ENCODE results near the gene SLC12A7. TPM values are rescaled to one million over a fixed set of nuclear protein-coding genes. Genes with fewer than 3 reads are reported as not detected.

The SLC12A7 gene
- total and polyA plus RNA-seq, 2 of the 13 experiments (the other 11 are each of a cell fraction or from before 2014, with no cell fraction given): 14.0 to 18.5 TPM

- TF ChIP-seq, protein P1, sequence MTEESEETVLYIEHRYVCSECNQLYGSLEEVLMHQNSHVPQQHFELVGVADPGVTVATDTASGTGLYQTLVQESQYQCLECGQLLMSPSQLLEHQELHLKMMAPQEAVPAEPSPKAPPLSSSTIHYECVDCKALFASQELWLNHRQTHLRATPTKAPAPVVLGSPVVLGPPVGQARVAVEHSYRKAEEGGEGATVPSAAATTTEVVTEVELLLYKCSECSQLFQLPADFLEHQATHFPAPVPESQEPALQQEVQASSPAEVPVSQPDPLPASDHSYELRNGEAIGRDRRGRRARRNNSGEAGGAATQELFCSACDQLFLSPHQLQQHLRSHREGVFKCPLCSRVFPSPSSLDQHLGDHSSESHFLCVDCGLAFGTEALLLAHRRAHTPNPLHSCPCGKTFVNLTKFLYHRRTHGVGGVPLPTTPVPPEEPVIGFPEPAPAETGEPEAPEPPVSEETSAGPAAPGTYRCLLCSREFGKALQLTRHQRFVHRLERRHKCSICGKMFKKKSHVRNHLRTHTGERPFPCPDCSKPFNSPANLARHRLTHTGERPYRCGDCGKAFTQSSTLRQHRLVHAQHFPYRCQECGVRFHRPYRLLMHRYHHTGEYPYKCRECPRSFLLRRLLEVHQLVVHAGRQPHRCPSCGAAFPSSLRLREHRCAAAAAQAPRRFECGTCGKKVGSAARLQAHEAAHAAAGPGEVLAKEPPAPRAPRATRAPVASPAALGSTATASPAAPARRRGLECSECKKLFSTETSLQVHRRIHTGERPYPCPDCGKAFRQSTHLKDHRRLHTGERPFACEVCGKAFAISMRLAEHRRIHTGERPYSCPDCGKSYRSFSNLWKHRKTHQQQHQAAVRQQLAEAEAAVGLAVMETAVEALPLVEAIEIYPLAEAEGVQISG (CRISPR knock-in tag; IDR thresholded peaks at IDR 0.05): 0 out of 2 replicates have a peak, but pooled peaks have one; percentile 2
- TF ChIP-seq KAT7 (CRISPR knock-in tag; IDR thresholded peaks at IDR 0.05; ENCODE audit: borderline replicate concordance) (0 out of 2 replicates have a peak, but pooled peaks have one; percentile 9), SALL2 (CRISPR knock-in tag; IDR thresholded peaks at IDR 0.05) (peak; percentile 0; the same call in 1 of the 2 replicates), RBFOX2 (IDR thresholded peaks at IDR 0.05; ENCODE audit: low read depth, low read length) (peak; percentile 69), CEBPG (CRISPR knock-in tag; IDR thresholded peaks at IDR 0.05) (no peak), GATA4 (IDR thresholded peaks at IDR 0.05; ENCODE audit: borderline replicate concordance, low read depth) (no peak), ZNF138 (CRISPR knock-in tag; IDR thresholded peaks at IDR 0.05; ENCODE audit: low read depth) (0 out of 2 replicates have a peak, but pooled peaks have one; percentile 61), FOXO1 (CRISPR knock-in tag; IDR thresholded peaks at IDR 0.05) (0 out of 2 replicates have a peak, but pooled peaks have one; percentile 7), ZNF788 (CRISPR knock-in tag; IDR thresholded peaks at IDR 0.05; ENCODE audit: borderline replicate concordance) (no peak), ZNF691 (CRISPR knock-in tag; IDR thresholded peaks at IDR 0.05; ENCODE audit: borderline replicate concordance, low read depth) (no peak), ZNF710 (CRISPR knock-in tag; IDR thresholded peaks at IDR 0.05; ENCODE audit: borderline replicate concordance) (no peak), ZNF839 (CRISPR knock-in tag; IDR thresholded peaks at IDR 0.05; ENCODE audit: borderline replicate concordance) (no peak), AHR (CRISPR knock-in tag; IDR thresholded peaks at IDR 0.05) (peak; percentile 11; the same call in 1 of the 2 replicates), ZNF235 (CRISPR knock-in tag; IDR thresholded peaks at IDR 0.05; ENCODE audit: borderline replicate concordance) (no peak), CCDC6 (CRISPR knock-in tag; IDR thresholded peaks at IDR 0.05) (no peak), ZNF207 (IDR thresholded peaks at IDR 0.05; ENCODE audit: borderline replicate concordance) (no peak), SCMH1 (CRISPR knock-in tag; IDR thresholded peaks at IDR 0.05; ENCODE audit: borderline replicate concordance) (no peak), ZNF564 (CRISPR knock-in tag; IDR thresholded peaks at IDR 0.05) (peak; percentile 3; the same call in 1 of the 2 replicates), ZBTB7A (CRISPR knock-in tag; IDR thresholded peaks at IDR 0.05) (no peak), ZFP82 (CRISPR knock-in tag; IDR thresholded peaks at IDR 0.05; ENCODE audit: borderline replicate concordance) (peak; percentile 63; the same call in 1 of the 2 replicates)
- TF ChIP-seq, protein P2, sequence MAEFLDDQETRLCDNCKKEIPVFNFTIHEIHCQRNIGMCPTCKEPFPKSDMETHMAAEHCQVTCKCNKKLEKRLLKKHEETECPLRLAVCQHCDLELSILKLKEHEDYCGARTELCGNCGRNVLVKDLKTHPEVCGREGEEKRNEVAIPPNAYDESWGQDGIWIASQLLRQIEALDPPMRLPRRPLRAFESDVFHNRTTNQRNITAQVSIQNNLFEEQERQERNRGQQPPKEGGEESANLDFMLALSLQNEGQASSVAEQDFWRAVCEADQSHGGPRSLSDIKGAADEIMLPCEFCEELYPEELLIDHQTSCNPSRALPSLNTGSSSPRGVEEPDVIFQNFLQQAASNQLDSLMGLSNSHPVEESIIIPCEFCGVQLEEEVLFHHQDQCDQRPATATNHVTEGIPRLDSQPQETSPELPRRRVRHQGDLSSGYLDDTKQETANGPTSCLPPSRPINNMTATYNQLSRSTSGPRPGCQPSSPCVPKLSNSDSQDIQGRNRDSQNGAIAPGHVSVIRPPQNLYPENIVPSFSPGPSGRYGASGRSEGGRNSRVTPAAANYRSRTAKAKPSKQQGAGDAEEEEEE (CRISPR knock-in tag; IDR thresholded peaks at IDR 0.05; ENCODE audit: borderline replicate concordance): 0 out of 2 replicates have a peak, but pooled peaks have one; percentile 16
- TF ChIP-seq, protein P3, sequence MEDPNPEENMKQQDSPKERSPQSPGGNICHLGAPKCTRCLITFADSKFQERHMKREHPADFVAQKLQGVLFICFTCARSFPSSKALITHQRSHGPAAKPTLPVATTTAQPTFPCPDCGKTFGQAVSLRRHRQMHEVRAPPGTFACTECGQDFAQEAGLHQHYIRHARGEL (CRISPR knock-in tag; IDR thresholded peaks at IDR 0.05): no peak
Observed at GRCh38 chr5:1106385-1107166, 5.3 kb downstream of the SLC12A7 start (continued).
